ENCODE results near the gene C3orf70.

C3orf70 gene

DNA sequence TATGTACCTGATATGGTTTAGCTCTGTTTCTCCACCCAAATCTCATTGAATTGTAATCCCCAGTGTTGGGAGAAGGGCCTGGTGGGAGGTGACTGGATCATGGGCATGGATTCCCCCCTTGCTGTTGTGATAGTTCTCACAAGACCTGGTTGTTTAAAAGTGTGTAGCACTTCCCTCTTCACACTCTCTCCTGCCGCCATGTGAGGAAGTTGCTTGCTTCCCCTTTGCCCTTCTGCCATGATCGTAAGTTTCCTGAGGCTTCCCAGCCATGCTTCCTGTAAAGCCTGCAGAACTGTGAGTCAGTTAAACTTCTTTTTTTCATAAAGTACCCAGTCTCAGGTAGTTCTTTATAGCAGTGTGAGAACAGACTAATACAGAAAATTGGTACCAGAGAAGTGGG lies 93.1 kb downstream of the C3orf70 start:
- H3K4me3 ChIP-seq (ENCODE audit: low read depth, low read length), result no peak overlapping the region
- TF ChIP-seq, protein P1, sequence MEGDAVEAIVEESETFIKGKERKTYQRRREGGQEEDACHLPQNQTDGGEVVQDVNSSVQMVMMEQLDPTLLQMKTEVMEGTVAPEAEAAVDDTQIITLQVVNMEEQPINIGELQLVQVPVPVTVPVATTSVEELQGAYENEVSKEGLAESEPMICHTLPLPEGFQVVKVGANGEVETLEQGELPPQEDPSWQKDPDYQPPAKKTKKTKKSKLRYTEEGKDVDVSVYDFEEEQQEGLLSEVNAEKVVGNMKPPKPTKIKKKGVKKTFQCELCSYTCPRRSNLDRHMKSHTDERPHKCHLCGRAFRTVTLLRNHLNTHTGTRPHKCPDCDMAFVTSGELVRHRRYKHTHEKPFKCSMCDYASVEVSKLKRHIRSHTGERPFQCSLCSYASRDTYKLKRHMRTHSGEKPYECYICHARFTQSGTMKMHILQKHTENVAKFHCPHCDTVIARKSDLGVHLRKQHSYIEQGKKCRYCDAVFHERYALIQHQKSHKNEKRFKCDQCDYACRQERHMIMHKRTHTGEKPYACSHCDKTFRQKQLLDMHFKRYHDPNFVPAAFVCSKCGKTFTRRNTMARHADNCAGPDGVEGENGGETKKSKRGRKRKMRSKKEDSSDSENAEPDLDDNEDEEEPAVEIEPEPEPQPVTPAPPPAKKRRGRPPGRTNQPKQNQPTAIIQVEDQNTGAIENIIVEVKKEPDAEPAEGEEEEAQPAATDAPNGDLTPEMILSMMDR (IDR thresholded peaks at IDR 0.05; ENCODE audit: low read depth, low read length), result no peak
- TF ChIP-seq MYC (IDR thresholded peaks at IDR 0.05; ENCODE audit: low read depth, low read length), result no peak
- TF ChIP-seq POLR2A (IDR thresholded peaks at IDR 0.05; ENCODE audit: extremely low read depth, insufficient read length), result no peak
- TF ChIP-seq, protein P2, sequence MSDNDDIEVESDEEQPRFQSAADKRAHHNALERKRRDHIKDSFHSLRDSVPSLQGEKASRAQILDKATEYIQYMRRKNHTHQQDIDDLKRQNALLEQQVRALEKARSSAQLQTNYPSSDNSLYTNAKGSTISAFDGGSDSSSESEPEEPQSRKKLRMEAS (IDR thresholded peaks at IDR 0.05; ENCODE audit: low read depth, low read length), result no peak
- DNase-seq (ENCODE audit: low read depth), result peak; percentile 26

DNA sequence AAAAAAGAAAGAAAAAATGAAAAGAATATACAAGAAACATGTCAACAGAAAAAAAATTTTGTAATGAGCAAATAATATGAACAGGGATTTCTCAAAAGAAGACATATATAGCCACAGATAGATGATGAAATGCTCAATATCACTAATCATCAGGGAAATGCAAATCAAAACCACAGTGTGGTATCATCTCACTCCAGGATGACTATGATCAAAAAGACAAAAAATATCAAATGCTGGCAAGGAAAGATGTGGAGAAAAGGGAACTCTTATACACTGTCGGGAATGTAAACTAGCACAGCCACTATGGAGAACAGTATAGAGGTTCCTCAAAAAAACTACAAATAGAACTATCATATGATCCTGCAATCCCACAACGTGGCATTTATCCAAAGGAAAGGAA lies 94.1 kb downstream of the C3orf70 start:
- TF ChIP-seq POLR2A (IDR thresholded peaks at IDR 0.05; ENCODE audit: extremely low read depth, insufficient read length) (no peak), MYC (IDR thresholded peaks at IDR 0.05; ENCODE audit: low read depth, low read length) (no peak)
- TF ChIP-seq, protein P2 (IDR thresholded peaks at IDR 0.05; ENCODE audit: low read depth, low read length), result no peak
- no peak for DNase-seq (ENCODE audit: low read depth)
- H3K4me3 ChIP-seq (ENCODE audit: low read depth, low read length), result no peak overlapping the region

DNA sequence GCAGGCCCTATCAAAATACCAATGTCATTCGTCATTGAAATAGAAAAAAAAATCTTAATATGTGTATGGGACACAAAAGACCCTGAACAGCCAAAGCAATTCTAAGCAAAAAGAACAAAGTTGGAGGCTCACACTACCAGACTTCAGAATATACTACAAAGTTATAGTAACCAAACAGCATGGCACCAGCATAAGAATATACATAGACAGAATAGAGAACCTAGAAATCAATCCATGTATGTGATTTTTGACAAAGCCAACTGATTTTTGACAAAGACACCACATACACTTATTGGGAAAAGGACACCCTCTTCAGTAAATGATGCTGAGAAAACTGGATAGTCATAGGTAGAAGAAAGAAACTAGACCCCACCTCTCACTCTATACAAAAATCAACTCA lies 95.0 kb downstream of the C3orf70 start:
- DNase-seq (ENCODE audit: low read depth), result no peak
- TF ChIP-seq, protein P1 (IDR thresholded peaks at IDR 0.05; ENCODE audit: low read depth, low read length), result no peak
- TF ChIP-seq POLR2A (IDR thresholded peaks at IDR 0.05; ENCODE audit: extremely low read depth, insufficient read length), result no peak
- TF ChIP-seq, protein P2 (IDR thresholded peaks at IDR 0.05; ENCODE audit: low read depth, low read length), result no peak
- no peak for TF ChIP-seq MYC (IDR thresholded peaks at IDR 0.05; ENCODE audit: low read depth, low read length)
- no peak overlapping the region for H3K4me3 ChIP-seq (ENCODE audit: low read depth, low read length)

DNA sequence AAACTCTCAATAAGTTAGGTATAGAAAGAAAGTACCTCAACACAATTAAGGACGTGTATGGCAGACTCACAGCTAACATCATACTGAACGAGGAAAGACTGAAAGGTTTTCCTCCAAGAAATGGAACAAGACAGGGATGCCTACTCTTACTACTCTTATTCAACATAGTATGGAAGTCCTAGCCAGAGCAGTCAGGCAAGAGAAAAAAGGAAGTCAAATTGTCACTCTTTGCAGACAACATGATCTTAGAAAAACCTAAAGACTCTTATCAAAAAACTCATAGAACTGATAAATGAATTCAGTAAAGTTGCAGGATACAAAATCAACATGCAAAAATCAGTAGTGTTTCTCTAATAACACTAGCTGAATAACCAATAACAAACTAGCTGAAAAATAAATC lies 96.0 kb downstream of the C3orf70 start:
- TF ChIP-seq, protein P2 (IDR thresholded peaks at IDR 0.05; ENCODE audit: low read depth, low read length), result no peak
- TF ChIP-seq POLR2A (IDR thresholded peaks at IDR 0.05; ENCODE audit: extremely low read depth, insufficient read length) (no peak), MYC (IDR thresholded peaks at IDR 0.05; ENCODE audit: low read depth, low read length) (no peak)
- TF ChIP-seq, protein P1 (IDR thresholded peaks at IDR 0.05; ENCODE audit: low read depth, low read length), result no peak
- H3K4me3 ChIP-seq (ENCODE audit: low read depth, low read length), result no peak overlapping the region
- no peak for DNase-seq (ENCODE audit: low read depth)

DNA sequence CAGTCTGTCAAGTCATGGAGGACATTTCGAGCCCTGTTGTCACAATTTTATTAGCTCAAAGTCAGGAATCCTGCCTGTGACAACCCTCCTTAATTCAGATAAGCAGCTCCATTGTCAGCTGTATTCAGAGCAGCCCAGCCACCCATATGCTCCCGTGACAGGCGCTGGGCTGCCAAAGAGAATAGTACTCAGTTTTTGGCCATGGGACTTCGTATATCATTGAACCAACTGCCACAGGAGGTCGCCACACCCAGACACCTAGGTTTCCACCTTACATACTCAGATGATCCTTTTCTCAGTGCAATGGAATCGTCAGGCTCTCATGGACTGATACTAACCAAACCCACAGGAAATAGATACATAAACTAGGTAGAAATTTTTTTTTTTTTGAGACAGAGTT lies 100.2 kb downstream of the C3orf70 start:
- no peak overlapping the region for H3K4me3 ChIP-seq (ENCODE audit: low read depth, low read length)
- no peak for DNase-seq (ENCODE audit: low read depth)
- TF ChIP-seq MYC (IDR thresholded peaks at IDR 0.05; ENCODE audit: low read depth, low read length), result no peak
- TF ChIP-seq POLR2A (IDR thresholded peaks at IDR 0.05; ENCODE audit: extremely low read depth, insufficient read length), result no peak
- TF ChIP-seq, protein P2 (IDR thresholded peaks at IDR 0.05; ENCODE audit: low read depth, low read length), result no peak
- TF ChIP-seq, protein P1 (IDR thresholded peaks at IDR 0.05; ENCODE audit: low read depth, low read length), result no peak

DNA sequence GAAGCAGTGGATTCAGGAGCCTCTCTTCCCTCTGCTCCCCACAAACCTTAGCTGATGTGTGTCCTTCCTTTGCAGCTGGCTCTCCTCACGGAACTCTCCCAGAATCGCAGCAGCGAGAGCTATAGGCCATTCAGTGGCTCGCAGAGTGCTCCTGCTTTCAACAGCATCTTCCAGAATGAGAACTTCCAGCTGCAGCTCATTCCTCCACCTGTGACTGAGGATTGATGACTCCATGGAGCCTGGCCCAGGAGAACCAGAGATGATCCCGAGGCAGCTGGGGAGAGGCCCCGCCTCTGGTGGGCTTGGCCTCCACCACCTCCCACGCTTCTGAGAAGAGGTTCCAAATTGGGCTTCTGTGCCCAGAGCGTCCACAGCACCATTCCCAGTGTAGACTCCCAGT lies 101.1 kb downstream of the C3orf70 start:
- H3K4me3 ChIP-seq (ENCODE audit: low read depth, low read length), result no peak overlapping the region
- no peak for TF ChIP-seq POLR2A (IDR thresholded peaks at IDR 0.05; ENCODE audit: extremely low read depth, insufficient read length)
- TF ChIP-seq, protein P1 (IDR thresholded peaks at IDR 0.05; ENCODE audit: low read depth, low read length), result no peak
- TF ChIP-seq, protein P2 (IDR thresholded peaks at IDR 0.05; ENCODE audit: low read depth, low read length), result no peak
- no peak for TF ChIP-seq MYC (IDR thresholded peaks at IDR 0.05; ENCODE audit: low read depth, low read length)
- no peak for DNase-seq (ENCODE audit: low read depth)

Data from NB4 (cell line).